GM20000 (cell line): ENCODE measurements around the gene CMSS1.

Source experiments
- DNase-seq: peaks from one replicate; pipeline ENCODE4 v3.0.0; 2012; ENCODE audit warnings: low spot score
- CTCF ChIP-seq: IDR thresholded peaks from 2 replicates; pipeline ENCODE4 v1.5.1; 2012; ENCODE audit warnings: mild to moderate bottlenecking, control low read depth; ENCODE audit errors: extremely low read depth, missing control alignments

The CMSS1 gene

GRCh38 chr3:100040451-100041225, 223.0 kb downstream of the CMSS1 start:
- no peak for TF ChIP-seq CTCF
- no peak for DNase-seq

GRCh38 chr3:100041328-100041749, 223.7 kb downstream of the CMSS1 start:
- TF ChIP-seq CTCF: no peak
- DNase-seq: no peak

GRCh38 chr3:100042166-100042981, 224.7 kb downstream of the CMSS1 start:
- TF ChIP-seq CTCF: no peak
- no peak for DNase-seq

- TF ChIP-seq CTCF: no peak
- no peak for DNase-seq
Observed at GRCh38 chr3:100043271-100043670, 225.6 kb downstream of the CMSS1 start.

- TF ChIP-seq CTCF: no peak
Observed at GRCh38 chr3:100044369-100044768, 226.7 kb downstream of the CMSS1 start.

GRCh38 chr3:100045696-100046095, 228.0 kb downstream of the CMSS1 start:
- no peak for DNase-seq
- no peak for TF ChIP-seq CTCF

More at GRCh38 chr3:100044369-100044768, 226.7 kb downstream of the CMSS1 start:
- peak; percentile 51 for DNase-seq

GRCh38 chr3:100046986-100047385, 229.3 kb downstream of the CMSS1 start:
- TF ChIP-seq CTCF: no peak
- no peak for DNase-seq
